Brain pericyte (primary cell): ENCODE measurements around the gene ACSL6.
A peak's percentile ranks its signal among the peaks of the same experiment; 100 is the strongest.

Source experiments
- DNase-seq: peaks from one replicate; pipeline ENCODE4 v3.0.0-alpha.2; 2012; ENCODE audit warnings: low read depth, low spot score

Gene ACSL6

GRCh38 chr5:132017316-132017715 is 5.9 kb upstream of the ACSL6 start:
- DNase-seq: no peak

GRCh38 chr5:132016721-132017250 is 5.3 kb upstream of the ACSL6 start:
- no peak for DNase-seq

- no peak for DNase-seq
Measured at GRCh38 chr5:132013711-132014110, 2.3 kb upstream of the ACSL6 start.

- DNase-seq: no peak
Measured at GRCh38 chr5:132013006-132013689, 1.7 kb upstream of the ACSL6 start.

GRCh38 chr5:132012371-132013005 is 1.0 kb upstream of the ACSL6 start:
- DNase-seq: peak; percentile 22

- DNase-seq: no peak
Measured at GRCh38 chr5:132010989-132011621, 353 bp downstream of the ACSL6 start.

GRCh38 chr5:132010645-132010988 is 841 bp downstream of the ACSL6 start:
- no peak for DNase-seq

GRCh38 chr5:132009706-132010405 is 1.6 kb downstream of the ACSL6 start:
- no peak for DNase-seq

GRCh38 chr5:132008961-132009680 is 2.3 kb downstream of the ACSL6 start:
- no peak for DNase-seq

GRCh38 chr5:132008163-132008473 is 3.3 kb downstream of the ACSL6 start:
- no peak for DNase-seq

- DNase-seq: peak; percentile 13
Measured at GRCh38 chr5:132007399-132008162, 3.9 kb downstream of the ACSL6 start.

- no peak for DNase-seq
Measured at GRCh38 chr5:132006331-132007120, 4.9 kb downstream of the ACSL6 start.

GRCh38 chr5:132005591-132005990 is 5.9 kb downstream of the ACSL6 start:
- no peak for DNase-seq

GRCh38 chr5:132003982-132004381 is 7.5 kb downstream of the ACSL6 start:
- no peak for DNase-seq

- no peak for DNase-seq
Measured at GRCh38 chr5:132003170-132003744, 8.2 kb downstream of the ACSL6 start.

GRCh38 chr5:132002757-132003156 is 8.7 kb downstream of the ACSL6 start:
- no peak for DNase-seq

- no peak for DNase-seq
Measured at GRCh38 chr5:132001647-132002561, 9.6 kb downstream of the ACSL6 start.

GRCh38 chr5:132000677-132001453 is 10.6 kb downstream of the ACSL6 start:
- DNase-seq: no peak
